GM23338 (cell line): Measurements from ENCODE around the gene KCND2. TPM values are rescaled to one million over a fixed set of nuclear protein-coding genes. Genes with fewer than 3 reads are reported as not detected.
A peak's percentile ranks its signal among the peaks of the same experiment; 100 is the strongest.

Source experiments
- ATAC-seq: fragments of 200-7000 bp; cut with Tn5 transposase; 3 replicates; pipeline ENCODE4 v1.9.1; 2020
- DNase-seq: peaks from one replicate; pipeline ENCODE4 v3.0.0-alpha.2; 2015; ENCODE audit warnings: low spot score
- H2AFZ ChIP-seq: fragments of 200-600 bp; sonication (generic); 2 replicates; pipeline ENCODE4 v1.8.0; 2016; ENCODE audit warnings: antibody characterized with exemption, mild to moderate bottlenecking, moderate library complexity
- H3F3A ChIP-seq: fragments of 200-600 bp; sonication (generic); replicated peaks from 2 replicates; pipeline ENCODE4 v1.8.0; 2017; ENCODE audit warnings: antibody characterized with exemption, mixed run types, low read depth
- H3K27ac ChIP-seq: fragments of 200-600 bp; sonication (generic); 2 replicates; pipeline ENCODE4 v1.6.1; 2016; ENCODE audit warnings: low read depth
- H3K27me3 ChIP-seq: fragments of 200-600 bp; sonication (generic); 2 replicates; pipeline ENCODE4 v1.8.0; 2016; ENCODE audit warnings: mild to moderate bottlenecking, mixed run types, moderate library complexity; ENCODE audit not compliant: insufficient read depth
- H3K36me3 ChIP-seq: fragments of 200-600 bp; sonication (generic); 2 replicates; pipeline ENCODE4 v1.8.0; 2016; ENCODE audit warnings: mild to moderate bottlenecking; ENCODE audit not compliant: insufficient read depth
- H3K4me1 ChIP-seq: fragments of 200-600 bp; sonication (generic); 2 replicates; pipeline ENCODE4 v1.8.0; 2016; ENCODE audit warnings: mild to moderate bottlenecking, moderate library complexity; ENCODE audit not compliant: insufficient read depth
- H3K4me2 ChIP-seq: fragments of 200-600 bp; sonication (generic); 2 replicates; pipeline ENCODE4 v1.7.1; 2017; ENCODE audit warnings: mixed run types
- H3K4me3 ChIP-seq: fragments of 200-600 bp; sonication (generic); 2 replicates; pipeline ENCODE4 v1.6.1; 2016; ENCODE audit warnings: mixed run types
- H3K79me2 ChIP-seq: fragments of 200-600 bp; sonication (generic); replicated peaks from 2 replicates; pipeline ENCODE4 v1.8.0; 2017; ENCODE audit warnings: mild to moderate bottlenecking; ENCODE audit not compliant: insufficient read depth
- H3K9me2 ChIP-seq: fragments of 200-600 bp; sonication (generic); 2 replicates; pipeline ENCODE4 v1.8.0; 2017; ENCODE audit not compliant: insufficient read depth
- H4K20me1 ChIP-seq: fragments of 200-600 bp; sonication (generic); replicated peaks from 2 replicates; pipeline ENCODE4 v1.8.0; 2017; ENCODE audit warnings: mild to moderate bottlenecking; ENCODE audit not compliant: insufficient read depth
- H3K27ac Mint-ChIP-seq: 2 replicates; pipeline ENCODE4 v1.8.0; 2020; ENCODE audit warnings: inconsistent platforms, mild to moderate bottlenecking, moderate library complexity, mixed read lengths
- H3K27me3 Mint-ChIP-seq: 3 replicates; pipeline ENCODE4 v1.8.0; 2022; ENCODE audit warnings: low read depth, mild to moderate bottlenecking, moderate library complexity, mixed read lengths, inconsistent platforms; ENCODE audit not compliant: insufficient read depth, poor library complexity
- H3K36me3 Mint-ChIP-seq: 3 replicates; pipeline ENCODE4 v1.8.0; 2021; ENCODE audit warnings: low read depth, mild to moderate bottlenecking, inconsistent platforms, moderate library complexity, mixed read lengths
- H3K4me1 Mint-ChIP-seq: 3 replicates; pipeline ENCODE4 v1.8.0; 2020; ENCODE audit warnings: mild to moderate bottlenecking, inconsistent platforms, mixed read lengths
- H3K4me3 Mint-ChIP-seq: 3 replicates; pipeline ENCODE4 v1.8.0; 2021; ENCODE audit warnings: moderate library complexity, mild to moderate bottlenecking, inconsistent platforms, mixed read lengths
- H3K9me3 Mint-ChIP-seq: 3 replicates; pipeline ENCODE4 v1.8.0; 2020; ENCODE audit warnings: moderate library complexity, mild to moderate bottlenecking, inconsistent platforms, mixed read lengths
- CREB1 ChIP-seq: fragments of 250-450 bp; sonication (Bioruptor Pico); IDR thresholded peaks from 2 replicates; pipeline ENCODE4 v1.5.0; 2020; ENCODE audit warnings: low read depth, mild to moderate bottlenecking, moderate library complexity
- EZH2 ChIP-seq: fragments of 200-600 bp; sonication (generic); IDR thresholded peaks from one replicate; pipeline ENCODE4 v1.8.0; 2017; ENCODE audit warnings: antibody characterized with exemption, mild to moderate bottlenecking, low read depth; ENCODE audit not compliant: unreplicated experiment
- EZH2phosphoT487 ChIP-seq: fragments of 200-600 bp; sonication (generic); IDR thresholded peaks from one replicate; pipeline ENCODE4 v1.8.1; 2018; ENCODE audit warnings: antibody characterized with exemption; ENCODE audit not compliant: unreplicated experiment
- JUNB ChIP-seq: IDR thresholded peaks from one replicate; pipeline ENCODE4 v1.6.1; 2016; ENCODE audit warnings: antibody characterized with exemption; ENCODE audit not compliant: unreplicated experiment
- NANOG ChIP-seq: IDR thresholded peaks from 2 replicates; pipeline ENCODE4 v1.6.1; 2016; ENCODE audit warnings: antibody characterized with exemption, borderline replicate concordance
- POLR2AphosphoS5 ChIP-seq: IDR thresholded peaks from 2 replicates; pipeline ENCODE4 v1.6.1; 2016; ENCODE audit warnings: antibody characterized with exemption, low read depth
- STAT1 ChIP-seq: IDR thresholded peaks from one replicate; pipeline ENCODE4 v1.6.1; 2016; ENCODE audit warnings: antibody characterized with exemption; ENCODE audit not compliant: unreplicated experiment
- ZNF114 ChIP-seq: fragments of 250-450 bp; sonication (Bioruptor Pico); IDR thresholded peaks from 2 replicates; pipeline ENCODE4 v1.5.0; 2020; ENCODE audit warnings: mild to moderate bottlenecking, moderate library complexity
- ZNF331 ChIP-seq: fragments of 250-450 bp; sonication (Bioruptor Pico); IDR thresholded peaks from 2 replicates; pipeline ENCODE4 v1.5.0; 2020; ENCODE audit warnings: low read depth, mild to moderate bottlenecking, moderate library complexity
- polyA plus RNA-seq: library from polyadenylated mRNA; unstranded; fragments of >200 nt; fragmentation: Nextera tagmentation; extraction: Ambion mirVana; gene quantifications from 2 replicates; pipeline ENCODE4 v1.2.1, GENCODE V29; 2016
- total RNA-seq: library from RNA; depleted of rRNA; stranded (reverse); fragments of >200 nt; shearing (Covaris generic); gene quantifications from 2 replicates; pipeline ENCODE4 v1.2.3, GENCODE V29; 2014
- TF ChIP-seq, protein P1 (sequence below), 2 experiments: fragments of 200-600 bp in 1 of 2; sonication (generic) in 1 of 2; conservative IDR thresholded peaks; 2 replicates each; pipeline versions ENCODE4 v1.5.1 to v1.6.1; 2016 to 2017; ENCODE audit warnings: antibody characterized with exemption in 2 of 2, low read depth in 2 of 2, mild to moderate bottlenecking in 2 of 2, moderate library complexity in 1 of 2
- TF ChIP-seq, protein P2 (sequence below): fragments of 250-450 bp; sonication (Bioruptor Pico); IDR thresholded peaks from 2 replicates; pipeline ENCODE4 v1.5.0; 2020; ENCODE audit warnings: mild to moderate bottlenecking, moderate library complexity
- TF ChIP-seq, protein P3 (sequence below): IDR thresholded peaks from one replicate; pipeline ENCODE4 v1.6.1; 2018; ENCODE audit warnings: antibody characterized with exemption; ENCODE audit not compliant: unreplicated experiment
- TF ChIP-seq, protein P4 (sequence below): IDR thresholded peaks from 2 replicates; pipeline ENCODE4 v1.6.1; 2016; ENCODE audit warnings: antibody characterized with exemption

Gene KCND2
- total and polyA plus RNA-seq, 2 experiments from 2014 or later: 7.1 to 15.6 TPM

DNA sequence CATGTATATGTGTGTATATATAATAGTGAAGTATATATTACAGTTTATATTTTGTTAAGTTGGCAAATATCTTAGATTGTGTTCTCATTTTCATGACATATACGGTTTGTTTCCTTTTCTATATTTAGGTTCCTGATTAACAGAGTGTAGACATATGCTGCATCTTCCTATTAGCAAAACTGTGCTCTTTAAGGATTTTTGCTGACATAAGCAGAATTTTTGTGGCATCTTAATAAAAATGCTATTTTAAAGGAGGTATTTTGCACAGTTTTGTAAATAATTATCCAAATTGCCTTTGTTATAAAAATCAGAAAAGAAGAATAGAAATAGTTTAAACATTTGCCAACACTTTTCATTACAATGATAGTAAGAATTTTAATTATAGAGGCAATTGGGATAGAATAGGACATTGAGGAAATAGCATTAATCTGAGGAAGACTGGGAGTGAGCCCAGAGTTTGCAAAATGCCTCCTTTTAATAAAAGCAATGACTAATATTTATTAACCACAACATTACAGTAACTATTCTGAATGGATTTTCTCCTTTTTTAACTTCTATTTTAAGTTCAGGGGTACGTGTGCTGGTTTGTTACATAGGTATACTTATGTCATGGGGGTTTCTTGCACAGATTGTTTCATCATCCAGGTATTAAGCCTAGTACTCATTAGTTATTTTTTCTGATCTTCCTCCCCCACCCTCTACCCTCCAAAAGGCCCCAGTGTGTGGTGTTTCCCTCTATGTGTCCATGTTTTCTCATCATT is 38.2 kb downstream of the KCND2 start:
- Mint-ChIP-seq H3K36me3 (no peaks in the 10 kb centered on the region), H3K27me3 (peaks cover 3% of the 10 kb centered on the region), H3K4me1 (peaks cover 15% of the 10 kb centered on the region), H3K4me3 (no peak overlapping the region), H3K27ac (peak overlapping the region; percentile 72; the same call in 1 of the 2 replicates), H3K9me3 (no peaks in the 10 kb centered on the region)
- Histone ChIP-seq H3K79me2 (no peaks in the 10 kb centered on the region), H3K9me2 (no peaks in the 10 kb centered on the region), H3K4me3 (no peak overlapping the region), H3K27me3 (no peaks in the 10 kb centered on the region), H2AFZ (no peak overlapping the region), H3K4me2 (no peak overlapping the region), H3K36me3 (no peaks in the 10 kb centered on the region), H3K4me1 (peaks cover under 1% of the 10 kb centered on the region; the same call in 1 of the 2 replicates), H4K20me1 (no peaks in the 10 kb centered on the region), H3F3A (no peaks in the 10 kb centered on the region), H3K27ac (no peak overlapping the region)
- DNase-seq (no peak), ATAC-seq (no peak)
- TF ChIP-seq STAT1: no peak
- TF ChIP-seq, protein P1, sequence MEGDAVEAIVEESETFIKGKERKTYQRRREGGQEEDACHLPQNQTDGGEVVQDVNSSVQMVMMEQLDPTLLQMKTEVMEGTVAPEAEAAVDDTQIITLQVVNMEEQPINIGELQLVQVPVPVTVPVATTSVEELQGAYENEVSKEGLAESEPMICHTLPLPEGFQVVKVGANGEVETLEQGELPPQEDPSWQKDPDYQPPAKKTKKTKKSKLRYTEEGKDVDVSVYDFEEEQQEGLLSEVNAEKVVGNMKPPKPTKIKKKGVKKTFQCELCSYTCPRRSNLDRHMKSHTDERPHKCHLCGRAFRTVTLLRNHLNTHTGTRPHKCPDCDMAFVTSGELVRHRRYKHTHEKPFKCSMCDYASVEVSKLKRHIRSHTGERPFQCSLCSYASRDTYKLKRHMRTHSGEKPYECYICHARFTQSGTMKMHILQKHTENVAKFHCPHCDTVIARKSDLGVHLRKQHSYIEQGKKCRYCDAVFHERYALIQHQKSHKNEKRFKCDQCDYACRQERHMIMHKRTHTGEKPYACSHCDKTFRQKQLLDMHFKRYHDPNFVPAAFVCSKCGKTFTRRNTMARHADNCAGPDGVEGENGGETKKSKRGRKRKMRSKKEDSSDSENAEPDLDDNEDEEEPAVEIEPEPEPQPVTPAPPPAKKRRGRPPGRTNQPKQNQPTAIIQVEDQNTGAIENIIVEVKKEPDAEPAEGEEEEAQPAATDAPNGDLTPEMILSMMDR (conservative IDR thresholded peaks at IDR 0.05; ENCODE audit: low read depth in 2 of 2): no peak
- TF ChIP-seq ZNF331: no peak
- TF ChIP-seq NANOG: no peak
- no peak for TF ChIP-seq EZH2
- TF ChIP-seq, protein P2, sequence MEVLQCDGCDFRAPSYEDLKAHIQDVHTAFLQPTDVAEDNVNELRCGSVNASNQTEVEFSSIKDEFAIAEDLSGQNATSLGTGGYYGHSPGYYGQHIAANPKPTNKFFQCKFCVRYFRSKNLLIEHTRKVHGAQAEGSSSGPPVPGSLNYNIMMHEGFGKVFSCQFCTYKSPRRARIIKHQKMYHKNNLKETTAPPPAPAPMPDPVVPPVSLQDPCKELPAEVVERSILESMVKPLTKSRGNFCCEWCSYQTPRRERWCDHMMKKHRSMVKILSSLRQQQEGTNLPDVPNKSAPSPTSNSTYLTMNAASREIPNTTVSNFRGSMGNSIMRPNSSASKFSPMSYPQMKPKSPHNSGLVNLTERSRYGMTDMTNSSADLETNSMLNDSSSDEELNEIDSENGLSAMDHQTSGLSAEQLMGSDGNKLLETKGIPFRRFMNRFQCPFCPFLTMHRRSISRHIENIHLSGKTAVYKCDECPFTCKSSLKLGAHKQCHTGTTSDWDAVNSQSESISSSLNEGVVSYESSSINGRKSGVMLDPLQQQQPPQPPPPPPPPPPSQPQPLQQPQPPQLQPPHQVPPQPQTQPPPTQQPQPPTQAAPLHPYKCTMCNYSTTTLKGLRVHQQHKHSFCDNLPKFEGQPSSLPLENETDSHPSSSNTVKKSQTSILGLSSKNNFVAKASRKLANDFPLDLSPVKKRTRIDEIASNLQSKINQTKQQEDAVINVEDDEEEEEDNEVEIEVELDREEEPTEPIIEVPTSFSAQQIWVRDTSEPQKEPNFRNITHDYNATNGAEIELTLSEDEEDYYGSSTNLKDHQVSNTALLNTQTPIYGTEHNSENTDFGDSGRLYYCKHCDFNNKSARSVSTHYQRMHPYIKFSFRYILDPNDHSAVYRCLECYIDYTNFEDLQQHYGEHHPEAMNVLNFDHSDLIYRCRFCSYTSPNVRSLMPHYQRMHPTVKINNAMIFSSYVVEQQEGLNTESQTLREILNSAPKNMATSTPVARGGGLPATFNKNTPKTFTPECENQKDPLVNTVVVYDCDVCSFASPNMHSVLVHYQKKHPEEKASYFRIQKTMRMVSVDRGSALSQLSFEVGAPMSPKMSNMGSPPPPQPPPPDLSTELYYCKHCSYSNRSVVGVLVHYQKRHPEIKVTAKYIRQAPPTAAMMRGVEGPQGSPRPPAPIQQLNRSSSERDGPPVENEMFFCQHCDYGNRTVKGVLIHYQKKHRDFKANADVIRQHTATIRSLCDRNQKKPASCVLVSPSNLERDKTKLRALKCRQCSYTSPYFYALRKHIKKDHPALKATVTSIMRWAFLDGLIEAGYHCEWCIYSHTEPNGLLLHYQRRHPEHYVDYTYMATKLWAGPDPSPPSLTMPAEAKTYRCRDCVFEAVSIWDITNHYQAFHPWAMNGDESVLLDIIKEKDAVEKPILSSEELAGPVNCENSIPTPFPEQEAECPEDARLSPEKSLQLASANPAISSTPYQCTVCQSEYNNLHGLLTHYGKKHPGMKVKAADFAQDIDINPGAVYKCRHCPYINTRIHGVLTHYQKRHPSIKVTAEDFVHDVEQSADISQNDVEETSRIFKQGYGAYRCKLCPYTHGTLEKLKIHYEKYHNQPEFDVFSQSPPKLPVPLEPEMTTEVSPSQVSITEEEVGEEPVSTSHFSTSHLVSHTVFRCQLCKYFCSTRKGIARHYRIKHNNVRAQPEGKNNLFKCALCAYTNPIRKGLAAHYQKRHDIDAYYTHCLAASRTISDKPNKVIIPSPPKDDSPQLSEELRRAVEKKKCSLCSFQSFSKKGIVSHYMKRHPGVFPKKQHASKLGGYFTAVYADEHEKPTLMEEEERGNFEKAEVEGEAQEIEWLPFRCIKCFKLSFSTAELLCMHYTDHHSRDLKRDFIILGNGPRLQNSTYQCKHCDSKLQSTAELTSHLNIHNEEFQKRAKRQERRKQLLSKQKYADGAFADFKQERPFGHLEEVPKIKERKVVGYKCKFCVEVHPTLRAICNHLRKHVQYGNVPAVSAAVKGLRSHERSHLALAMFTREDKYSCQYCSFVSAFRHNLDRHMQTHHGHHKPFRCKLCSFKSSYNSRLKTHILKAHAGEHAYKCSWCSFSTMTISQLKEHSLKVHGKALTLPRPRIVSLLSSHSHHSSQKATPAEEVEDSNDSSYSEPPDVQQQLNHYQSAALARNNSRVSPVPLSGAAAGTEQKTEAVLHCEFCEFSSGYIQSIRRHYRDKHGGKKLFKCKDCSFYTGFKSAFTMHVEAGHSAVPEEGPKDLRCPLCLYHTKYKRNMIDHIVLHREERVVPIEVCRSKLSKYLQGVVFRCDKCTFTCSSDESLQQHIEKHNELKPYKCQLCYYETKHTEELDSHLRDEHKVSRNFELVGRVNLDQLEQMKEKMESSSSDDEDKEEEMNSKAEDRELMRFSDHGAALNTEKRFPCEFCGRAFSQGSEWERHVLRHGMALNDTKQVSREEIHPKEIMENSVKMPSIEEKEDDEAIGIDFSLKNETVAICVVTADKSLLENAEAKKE (CRISPR knock-in tag): no peak
- TF ChIP-seq POLR2AphosphoS5: no peak
- no peak for TF ChIP-seq CREB1
- TF ChIP-seq, protein P3, sequence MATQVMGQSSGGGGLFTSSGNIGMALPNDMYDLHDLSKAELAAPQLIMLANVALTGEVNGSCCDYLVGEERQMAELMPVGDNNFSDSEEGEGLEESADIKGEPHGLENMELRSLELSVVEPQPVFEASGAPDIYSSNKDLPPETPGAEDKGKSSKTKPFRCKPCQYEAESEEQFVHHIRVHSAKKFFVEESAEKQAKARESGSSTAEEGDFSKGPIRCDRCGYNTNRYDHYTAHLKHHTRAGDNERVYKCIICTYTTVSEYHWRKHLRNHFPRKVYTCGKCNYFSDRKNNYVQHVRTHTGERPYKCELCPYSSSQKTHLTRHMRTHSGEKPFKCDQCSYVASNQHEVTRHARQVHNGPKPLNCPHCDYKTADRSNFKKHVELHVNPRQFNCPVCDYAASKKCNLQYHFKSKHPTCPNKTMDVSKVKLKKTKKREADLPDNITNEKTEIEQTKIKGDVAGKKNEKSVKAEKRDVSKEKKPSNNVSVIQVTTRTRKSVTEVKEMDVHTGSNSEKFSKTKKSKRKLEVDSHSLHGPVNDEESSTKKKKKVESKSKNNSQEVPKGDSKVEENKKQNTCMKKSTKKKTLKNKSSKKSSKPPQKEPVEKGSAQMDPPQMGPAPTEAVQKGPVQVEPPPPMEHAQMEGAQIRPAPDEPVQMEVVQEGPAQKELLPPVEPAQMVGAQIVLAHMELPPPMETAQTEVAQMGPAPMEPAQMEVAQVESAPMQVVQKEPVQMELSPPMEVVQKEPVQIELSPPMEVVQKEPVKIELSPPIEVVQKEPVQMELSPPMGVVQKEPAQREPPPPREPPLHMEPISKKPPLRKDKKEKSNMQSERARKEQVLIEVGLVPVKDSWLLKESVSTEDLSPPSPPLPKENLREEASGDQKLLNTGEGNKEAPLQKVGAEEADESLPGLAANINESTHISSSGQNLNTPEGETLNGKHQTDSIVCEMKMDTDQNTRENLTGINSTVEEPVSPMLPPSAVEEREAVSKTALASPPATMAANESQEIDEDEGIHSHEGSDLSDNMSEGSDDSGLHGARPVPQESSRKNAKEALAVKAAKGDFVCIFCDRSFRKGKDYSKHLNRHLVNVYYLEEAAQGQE: no peak
- no peak for TF ChIP-seq JUNB
- TF ChIP-seq EZH2phosphoT487: no peak
- no peak for TF ChIP-seq ZNF114 (CRISPR knock-in tag)
- TF ChIP-seq, protein P4, sequence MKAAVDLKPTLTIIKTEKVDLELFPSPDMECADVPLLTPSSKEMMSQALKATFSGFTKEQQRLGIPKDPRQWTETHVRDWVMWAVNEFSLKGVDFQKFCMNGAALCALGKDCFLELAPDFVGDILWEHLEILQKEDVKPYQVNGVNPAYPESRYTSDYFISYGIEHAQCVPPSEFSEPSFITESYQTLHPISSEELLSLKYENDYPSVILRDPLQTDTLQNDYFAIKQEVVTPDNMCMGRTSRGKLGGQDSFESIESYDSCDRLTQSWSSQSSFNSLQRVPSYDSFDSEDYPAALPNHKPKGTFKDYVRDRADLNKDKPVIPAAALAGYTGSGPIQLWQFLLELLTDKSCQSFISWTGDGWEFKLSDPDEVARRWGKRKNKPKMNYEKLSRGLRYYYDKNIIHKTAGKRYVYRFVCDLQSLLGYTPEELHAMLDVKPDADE: no peak
